ENCODE results near the gene TSPAN5. TPM values are rescaled to one million over a fixed set of nuclear protein-coding genes. Genes with fewer than 3 reads are reported as not detected.
A peak's percentile ranks its signal among the peaks of the same experiment; 100 is the strongest.

Gene TSPAN5
- total and polyA plus RNA-seq, 2 of the 4 experiments (the other 2 are of a cell fraction), result 64.8 to 79.6 TPM

DNA sequence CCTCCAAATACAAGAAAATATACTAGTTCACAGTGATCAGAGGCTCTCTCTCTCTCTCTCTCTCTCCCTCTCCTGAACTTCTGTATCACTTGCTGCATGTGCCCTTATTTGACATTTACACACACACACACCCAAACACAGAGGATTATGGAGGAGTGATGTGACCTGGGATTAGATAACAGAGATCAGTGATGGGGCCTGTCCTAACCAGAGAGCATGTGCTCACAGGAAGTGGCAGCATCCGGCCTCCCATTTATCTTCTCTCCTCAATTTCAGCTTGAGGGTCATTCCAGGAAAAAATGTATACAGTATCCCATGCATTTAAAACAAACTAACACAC, 143.0 kb downstream of the TSPAN5 start:
- H2BK5ac ChIP-seq (ENCODE audit: low read depth, low read length, poor library complexity, severe bottlenecking), result peak overlapping the region; percentile 85
- H2AK5ac ChIP-seq (ENCODE audit: low read depth, low read length), result peak overlapping the region; percentile 87
- H4K5ac ChIP-seq (ENCODE audit: low read depth, low read length), result peak overlapping the region; percentile 9
- H3K14ac ChIP-seq (replicated peaks; ENCODE audit: low read depth, low read length), result peak overlapping the region; percentile 87
- H3K23ac ChIP-seq (ENCODE audit: low read depth, low read length), result peak overlapping the region; percentile 86
- BruUV-seq (replicated peaks), result no TSS peak
- H3K56ac ChIP-seq (ENCODE audit: extremely low read depth, insufficient read depth, low read length), result 0 out of 2 replicates have a peak overlapping the region, but pooled peaks have one; percentile 27
- 0% methylated on average over 1 of the region's 1 CpG; no CpG with 5 or more reads in 1 of the 2 experiments for WGBS, 2 experiments (ENCODE audit: extremely low coverage in 2 of 2, insufficient read length in 1 of 2)
- H4K8ac ChIP-seq (ENCODE audit: low read depth in 2 of 2, low read length in 2 of 2), result peak overlapping the region; percentile 25 to 76; a peak in 1 of 4 replicates
- H3K9me3 ChIP-seq (ENCODE audit: control insufficient read depth, insufficient read depth, low read length), result no peaks in the 10 kb centered on the region
- DNase-seq (peak; percentile 54), ATAC-seq (ENCODE audit: low read depth) (peak; percentile 5)
- intact Hi-C loops (cut with micrococcal nuclease), result loop anchor here (5.0 kb wide), 1 partner anchor 142 kb away; the partner anchor contains the start of gene TSPAN5
- peak overlapping the region; percentile 69; the same call in 1 of the 2 replicates for H3K18ac ChIP-seq (ENCODE audit: low read depth, low read length)
- H2AK9ac ChIP-seq (replicated peaks; ENCODE audit: low read depth, low read length, poor library complexity), result peak overlapping the region; percentile 67
- peaks cover 44% of the 10 kb centered on the region for H3K9me1 ChIP-seq (ENCODE audit: insufficient read depth, low read length)
- peaks cover 10% of the 10 kb centered on the region; the same call in 1 of the 2 replicates for H4K20me1 ChIP-seq (ENCODE audit: insufficient read depth, low read length)
- H2BK120ac ChIP-seq (ENCODE audit: low read depth, low read length), result peak overlapping the region; percentile 82
- TF ChIP-seq BHLHE40 (IDR thresholded peaks at IDR 0.05; ENCODE audit: low read depth, low read length) (0 out of 2 replicates have a peak, but pooled peaks have one; percentile 12), CHD1 (IDR thresholded peaks at IDR 0.05; ENCODE audit: low read depth, low read length) (no peak), MAZ (IDR thresholded peaks at IDR 0.05; ENCODE audit: borderline replicate concordance, low read depth, low read length) (0 out of 2 replicates have a peak, but pooled peaks have one; percentile 14)
- no peak overlapping the region for H2AFZ ChIP-seq (replicated peaks; ENCODE audit: low read length, poor library complexity)
- H3K4me1 ChIP-seq (ENCODE audit: control insufficient read depth, insufficient read depth, low read length), result peaks cover 46% of the 10 kb centered on the region
- H3K36me3 ChIP-seq (ENCODE audit: control insufficient read depth, insufficient read depth, low read length), result no peaks in the 10 kb centered on the region
- dilution Hi-C loops (cut with HindIII; ENCODE audit: low sequenced_read_pairs, unreplicated experiment), result no loop called here
- H3K9ac ChIP-seq (ENCODE audit: low read depth, low read length), result 0 out of 2 replicates have a peak overlapping the region, but pooled peaks have one; percentile 14
- peaks cover 45 to 73% of the 10 kb centered on the region in 2 experiments for H3K79me1 ChIP-seq (ENCODE audit: low read depth in 1 of 2, low read length in 2 of 2)
- in situ Hi-C loops (cut with MboI; ENCODE audit: low sequenced_read_pairs), result no loop called here
- H3K4me3 ChIP-seq (ENCODE audit: insufficient read depth, low read depth, low read length), result no peak overlapping the region
- H3K27ac ChIP-seq (ENCODE audit: insufficient read depth, low read length), result peak overlapping the region; percentile 67
- H4K91ac ChIP-seq (ENCODE audit: insufficient read depth, low read depth, low read length), result peak overlapping the region; percentile 81
- POLR2A ChIA-PET (ENCODE audit: unreplicated experiment), result no interaction called here
- peak overlapping the region; percentile 74; the same call in 2 of the 3 replicates for H2BK15ac ChIP-seq (ENCODE audit: low read depth, low read length)
- H3K4ac ChIP-seq (ENCODE audit: low read depth, low read length), result peak overlapping the region; percentile 85
- H3K27me3 ChIP-seq (ENCODE audit: control insufficient read depth, insufficient read depth, low read length), result no peaks in the 10 kb centered on the region
- peak overlapping the region; percentile 40; the same call in 1 of the 2 replicates for H3K4me2 ChIP-seq (ENCODE audit: low read depth, low read length)
- CTCF ChIA-PET, result interaction anchor here (1.0 to 1.9 kb wide), 3 partner anchors 9 to 47 kb away, joined by 3 to 6 read pairs (median 3); no protein-coding TSS in a partner anchor
- H2BK20ac ChIP-seq (ENCODE audit: low read depth, low read length), result peak overlapping the region; percentile 75; the same call in 1 of the 2 replicates

Measured in IMR-90 (cell line).